ENCODE measurements around the gene ACSL5. TPM values are rescaled to one million over a fixed set of nuclear protein-coding genes. Genes with fewer than 3 reads are reported as not detected.
"Not testable (repeated sequence)": the region's sequence is repeated elsewhere in the genome, so short reads cannot be mapped to it uniquely, and the experiment has no call there.

Gene ACSL5
- total RNA-seq, 1 donor from 2014 or later: 4.2 TPM

- Histone ChIP-seq H3K27me3 (ENCODE audit: control insufficient read depth in 3 of 3, insufficient read depth in 3 of 3, low read length in 3 of 3) (no peaks in the 10 kb centered on the region), H3K4me1 (ENCODE audit: control insufficient read depth in 3 of 3, insufficient read depth in 3 of 3, low read length in 3 of 3) (no peaks in the 10 kb centered on the region), H3K27ac (ENCODE audit: low read depth, low read length) (no peak overlapping the region), H3K9me3 (ENCODE audit: control insufficient read depth in 3 of 3, low read length in 3 of 3) (no peaks in the 10 kb centered on the region), H3K9ac (ENCODE audit: low read depth in 1 of 3, low read length in 3 of 3) (no peak overlapping the region), H3K4me3 (ENCODE audit: low read length in 3 of 3) (no peak overlapping the region), H3K36me3 (ENCODE audit: control insufficient read depth in 3 of 3, insufficient read depth in 3 of 3, low read length in 3 of 3) (peaks cover 0 to 2% (median 0%) of the 10 kb centered on the region in 3 donors)
These were observed 29.0 kb downstream of the ACSL5 start for GRCh38 chr10:112402917-112403316.

- Histone ChIP-seq H3K36me3 (ENCODE audit: control insufficient read depth in 3 of 3, insufficient read depth in 3 of 3, low read length in 3 of 3) (peaks cover 0 to 3% (median 0%) of the 10 kb centered on the region in 3 donors), H3K9ac (ENCODE audit: low read depth in 1 of 3, low read length in 3 of 3) (no peak overlapping the region), H3K4me1 (ENCODE audit: control insufficient read depth in 3 of 3, insufficient read depth in 3 of 3, low read length in 3 of 3) (no peaks in the 10 kb centered on the region), H3K4me3 (ENCODE audit: low read length in 3 of 3) (no peak overlapping the region), H3K27me3 (ENCODE audit: control insufficient read depth in 3 of 3, insufficient read depth in 3 of 3, low read length in 3 of 3) (no peaks in the 10 kb centered on the region), H3K9me3 (ENCODE audit: control insufficient read depth in 3 of 3, low read length in 3 of 3) (no peaks in the 10 kb centered on the region), H3K27ac (ENCODE audit: low read depth, low read length) (no peak overlapping the region)
These were observed 30.7 kb downstream of the ACSL5 start for GRCh38 chr10:112404617-112405016.

- H3K4me3 ChIP-seq (ENCODE audit: low read length in 3 of 3); H3K27ac ChIP-seq (ENCODE audit: low read depth, low read length); H3K27me3 ChIP-seq (ENCODE audit: control insufficient read depth in 3 of 3, insufficient read depth in 3 of 3, low read length in 3 of 3); H3K36me3 ChIP-seq (ENCODE audit: control insufficient read depth in 3 of 3, insufficient read depth in 3 of 3, low read length in 3 of 3); H3K9ac ChIP-seq (ENCODE audit: low read depth in 1 of 3, low read length in 3 of 3); H3K9me3 ChIP-seq (ENCODE audit: control insufficient read depth in 3 of 3, low read length in 3 of 3); H3K4me1 ChIP-seq (ENCODE audit: control insufficient read depth in 3 of 3, insufficient read depth in 3 of 3, low read length in 3 of 3): not testable (repeated sequence)
These were observed 32.9 kb downstream of the ACSL5 start for GRCh38 chr10:112406806-112407205.

GRCh38 chr10:112407696-112408095, 33.8 kb downstream of the ACSL5 start:
- Histone ChIP-seq H3K4me3 (ENCODE audit: low read length in 3 of 3) (no peak overlapping the region), H3K27ac (ENCODE audit: low read depth, low read length) (no peak overlapping the region), H3K36me3 (ENCODE audit: control insufficient read depth in 3 of 3, insufficient read depth in 3 of 3, low read length in 3 of 3) (peaks cover 0 to 4% (median 0%) of the 10 kb centered on the region in 3 donors), H3K4me1 (ENCODE audit: control insufficient read depth in 3 of 3, insufficient read depth in 3 of 3, low read length in 3 of 3) (no peaks in the 10 kb centered on the region), H3K9ac (ENCODE audit: low read depth in 1 of 3, low read length in 3 of 3) (no peak overlapping the region), H3K27me3 (ENCODE audit: control insufficient read depth in 3 of 3, insufficient read depth in 3 of 3, low read length in 3 of 3) (no peaks in the 10 kb centered on the region), H3K9me3 (ENCODE audit: control insufficient read depth in 3 of 3, low read length in 3 of 3) (no peaks in the 10 kb centered on the region)

- no peaks in the 10 kb centered on the region for H3K9me3 ChIP-seq (ENCODE audit: control insufficient read depth in 3 of 3, low read length in 3 of 3)
- H3K4me3 ChIP-seq (ENCODE audit: low read length in 3 of 3): no peak overlapping the region
- no peaks in the 10 kb centered on the region for H3K4me1 ChIP-seq (ENCODE audit: control insufficient read depth in 3 of 3, insufficient read depth in 3 of 3, low read length in 3 of 3)
- no peak overlapping the region for H3K27ac ChIP-seq (ENCODE audit: low read depth, low read length)
- peaks cover 0 to 4% (median 2%) of the 10 kb centered on the region in 3 donors for H3K36me3 ChIP-seq (ENCODE audit: control insufficient read depth in 3 of 3, insufficient read depth in 3 of 3, low read length in 3 of 3)
- no peak overlapping the region for H3K9ac ChIP-seq (ENCODE audit: low read depth in 1 of 3, low read length in 3 of 3)
- no peaks in the 10 kb centered on the region for H3K27me3 ChIP-seq (ENCODE audit: control insufficient read depth in 3 of 3, insufficient read depth in 3 of 3, low read length in 3 of 3)
These were observed 35.4 kb downstream of the ACSL5 start for GRCh38 chr10:112409299-112409698.

GRCh38 chr10:112409755-112410154, 35.8 kb downstream of the ACSL5 start:
- Histone ChIP-seq H3K9me3 (ENCODE audit: control insufficient read depth in 3 of 3, low read length in 3 of 3) (no peaks in the 10 kb centered on the region), H3K27ac (ENCODE audit: low read depth, low read length) (no peak overlapping the region), H3K4me3 (ENCODE audit: low read length in 3 of 3) (no peak overlapping the region), H3K9ac (ENCODE audit: low read depth in 1 of 3, low read length in 3 of 3) (no peak overlapping the region), H3K27me3 (ENCODE audit: control insufficient read depth in 3 of 3, insufficient read depth in 3 of 3, low read length in 3 of 3) (no peaks in the 10 kb centered on the region), H3K36me3 (ENCODE audit: control insufficient read depth in 3 of 3, insufficient read depth in 3 of 3, low read length in 3 of 3) (peaks cover 0 to 4% (median 2%) of the 10 kb centered on the region in 3 donors), H3K4me1 (ENCODE audit: control insufficient read depth in 3 of 3, insufficient read depth in 3 of 3, low read length in 3 of 3) (no peaks in the 10 kb centered on the region)

GRCh38 chr10:112412696-112413095, 38.8 kb downstream of the ACSL5 start:
- Histone ChIP-seq H3K4me1 (ENCODE audit: control insufficient read depth in 3 of 3, insufficient read depth in 3 of 3, low read length in 3 of 3) (no peaks in the 10 kb centered on the region), H3K27me3 (ENCODE audit: control insufficient read depth in 3 of 3, insufficient read depth in 3 of 3, low read length in 3 of 3) (no peaks in the 10 kb centered on the region), H3K4me3 (ENCODE audit: low read length in 3 of 3) (no peak overlapping the region), H3K36me3 (ENCODE audit: control insufficient read depth in 3 of 3, insufficient read depth in 3 of 3, low read length in 3 of 3) (peaks cover 0 to 4% (median 2%) of the 10 kb centered on the region in 3 donors), H3K9ac (ENCODE audit: low read depth in 1 of 3, low read length in 3 of 3) (no peak overlapping the region), H3K27ac (ENCODE audit: low read depth, low read length) (no peak overlapping the region), H3K9me3 (ENCODE audit: control insufficient read depth in 3 of 3, low read length in 3 of 3) (no peaks in the 10 kb centered on the region)

- Histone ChIP-seq H3K27ac (ENCODE audit: low read depth, low read length) (no peak overlapping the region), H3K27me3 (ENCODE audit: control insufficient read depth in 3 of 3, insufficient read depth in 3 of 3, low read length in 3 of 3) (no peaks in the 10 kb centered on the region), H3K9me3 (ENCODE audit: control insufficient read depth in 3 of 3, low read length in 3 of 3) (no peaks in the 10 kb centered on the region), H3K9ac (ENCODE audit: low read depth in 1 of 3, low read length in 3 of 3) (no peak overlapping the region), H3K4me3 (ENCODE audit: low read length in 3 of 3) (no peak overlapping the region), H3K36me3 (ENCODE audit: control insufficient read depth in 3 of 3, insufficient read depth in 3 of 3, low read length in 3 of 3) (peaks cover 0 to 17% (median 3%) of the 10 kb centered on the region in 3 donors), H3K4me1 (ENCODE audit: control insufficient read depth in 3 of 3, insufficient read depth in 3 of 3, low read length in 3 of 3) (no peaks in the 10 kb centered on the region)
These were observed 47.8 kb downstream of the ACSL5 start for GRCh38 chr10:112421731-112422130.

GRCh38 chr10:112424651-112425050, 50.7 kb downstream of the ACSL5 start:
- Histone ChIP-seq H3K27me3 (ENCODE audit: control insufficient read depth in 3 of 3, insufficient read depth in 3 of 3, low read length in 3 of 3) (no peaks in the 10 kb centered on the region), H3K27ac (ENCODE audit: low read depth, low read length) (no peak overlapping the region), H3K9ac (ENCODE audit: low read depth in 1 of 3, low read length in 3 of 3) (no peak overlapping the region), H3K4me1 (ENCODE audit: control insufficient read depth in 3 of 3, insufficient read depth in 3 of 3, low read length in 3 of 3) (no peaks in the 10 kb centered on the region), H3K9me3 (ENCODE audit: control insufficient read depth in 3 of 3, low read length in 3 of 3) (no peaks in the 10 kb centered on the region), H3K36me3 (ENCODE audit: control insufficient read depth in 3 of 3, insufficient read depth in 3 of 3, low read length in 3 of 3) (peaks cover 0 to 32% (median 17%) of the 10 kb centered on the region in 3 donors), H3K4me3 (ENCODE audit: low read length in 3 of 3) (no peak overlapping the region)

- H3K4me1 ChIP-seq (ENCODE audit: control insufficient read depth in 3 of 3, insufficient read depth in 3 of 3, low read length in 3 of 3): no peaks in the 10 kb centered on the region
- no peak overlapping the region for H3K9ac ChIP-seq (ENCODE audit: low read depth in 1 of 3, low read length in 3 of 3)
- H3K27me3 ChIP-seq (ENCODE audit: control insufficient read depth in 3 of 3, insufficient read depth in 3 of 3, low read length in 3 of 3): no peaks in the 10 kb centered on the region
- no peak overlapping the region for H3K27ac ChIP-seq (ENCODE audit: low read depth, low read length)
- no peak overlapping the region for H3K4me3 ChIP-seq (ENCODE audit: low read length in 3 of 3)
- H3K9me3 ChIP-seq (ENCODE audit: control insufficient read depth in 3 of 3, low read length in 3 of 3): no peaks in the 10 kb centered on the region
- H3K36me3 ChIP-seq (ENCODE audit: control insufficient read depth in 3 of 3, insufficient read depth in 3 of 3, low read length in 3 of 3): peaks cover 2 to 44% (median 26%) of the 10 kb centered on the region in 3 donors
These were observed 52.2 kb downstream of the ACSL5 start for GRCh38 chr10:112426111-112426510.

- H3K9me3 ChIP-seq (ENCODE audit: control insufficient read depth in 3 of 3, low read length in 3 of 3): no peaks in the 10 kb centered on the region
- peaks cover 10 to 58% (median 48%) of the 10 kb centered on the region in 3 donors for H3K36me3 ChIP-seq (ENCODE audit: control insufficient read depth in 3 of 3, insufficient read depth in 3 of 3, low read length in 3 of 3)
- H3K4me1 ChIP-seq (ENCODE audit: control insufficient read depth in 3 of 3, insufficient read depth in 3 of 3, low read length in 3 of 3): no peaks in the 10 kb centered on the region
- no peak overlapping the region for H3K9ac ChIP-seq (ENCODE audit: low read depth in 1 of 3, low read length in 3 of 3)
- H3K4me3 ChIP-seq (ENCODE audit: low read length in 3 of 3): no peak overlapping the region
- H3K27ac ChIP-seq (ENCODE audit: low read depth, low read length): no peak overlapping the region
- H3K27me3 ChIP-seq (ENCODE audit: control insufficient read depth in 3 of 3, insufficient read depth in 3 of 3, low read length in 3 of 3): no peaks in the 10 kb centered on the region
These were observed 55.2 kb downstream of the ACSL5 start for GRCh38 chr10:112429147-112429546.

Measured in skeletal muscle tissue (tissue), 4 donors.